SK-N-SH (cell line): ENCODE results near the gene CDKAL1.

Experiments used
- CTCF ChIP-seq: fragments of 200-600 bp; sonication (generic); IDR thresholded peaks from 2 replicates; pipeline ENCODE4 v1.6.1; 2017; ENCODE audit warnings: antibody characterized with exemption, mild to moderate bottlenecking, moderate library complexity
- RCOR1 ChIP-seq: fragments of 150-350 bp; IDR thresholded peaks from 2 replicates; pipeline ENCODE4 v1.6.1; 2017; ENCODE audit warnings: antibody characterized with exemption, low read length
- RXRA ChIP-seq: IDR thresholded peaks from 2 replicates; pipeline ENCODE4 v1.4.0; 2012; ENCODE audit warnings: low read depth, mild to moderate bottlenecking, borderline replicate concordance
- SIN3A ChIP-seq: IDR thresholded peaks from 2 replicates; pipeline ENCODE4 v1.6.1; 2012; ENCODE audit warnings: low read depth, mild to moderate bottlenecking, low read length, moderate library complexity, borderline replicate concordance
- SMC3 ChIP-seq: IDR thresholded peaks from 2 replicates; pipeline ENCODE4 v1.6.1; 2012; ENCODE audit warnings: low read depth, low read length, improper control_type of control experiment
- TF ChIP-seq, protein P1 (sequence below): IDR thresholded peaks from 2 replicates; pipeline ENCODE4 v1.6.1; 2012; ENCODE audit warnings: mild to moderate bottlenecking, low read depth, low read length, moderate library complexity

- TF ChIP-seq SMC3: peak; percentile 9; the same call in 1 of the 2 replicates
- TF ChIP-seq SIN3A: no peak
- TF ChIP-seq CTCF: no peak
- no peak for TF ChIP-seq RCOR1
- no peak for TF ChIP-seq RXRA
- TF ChIP-seq, protein P1, sequence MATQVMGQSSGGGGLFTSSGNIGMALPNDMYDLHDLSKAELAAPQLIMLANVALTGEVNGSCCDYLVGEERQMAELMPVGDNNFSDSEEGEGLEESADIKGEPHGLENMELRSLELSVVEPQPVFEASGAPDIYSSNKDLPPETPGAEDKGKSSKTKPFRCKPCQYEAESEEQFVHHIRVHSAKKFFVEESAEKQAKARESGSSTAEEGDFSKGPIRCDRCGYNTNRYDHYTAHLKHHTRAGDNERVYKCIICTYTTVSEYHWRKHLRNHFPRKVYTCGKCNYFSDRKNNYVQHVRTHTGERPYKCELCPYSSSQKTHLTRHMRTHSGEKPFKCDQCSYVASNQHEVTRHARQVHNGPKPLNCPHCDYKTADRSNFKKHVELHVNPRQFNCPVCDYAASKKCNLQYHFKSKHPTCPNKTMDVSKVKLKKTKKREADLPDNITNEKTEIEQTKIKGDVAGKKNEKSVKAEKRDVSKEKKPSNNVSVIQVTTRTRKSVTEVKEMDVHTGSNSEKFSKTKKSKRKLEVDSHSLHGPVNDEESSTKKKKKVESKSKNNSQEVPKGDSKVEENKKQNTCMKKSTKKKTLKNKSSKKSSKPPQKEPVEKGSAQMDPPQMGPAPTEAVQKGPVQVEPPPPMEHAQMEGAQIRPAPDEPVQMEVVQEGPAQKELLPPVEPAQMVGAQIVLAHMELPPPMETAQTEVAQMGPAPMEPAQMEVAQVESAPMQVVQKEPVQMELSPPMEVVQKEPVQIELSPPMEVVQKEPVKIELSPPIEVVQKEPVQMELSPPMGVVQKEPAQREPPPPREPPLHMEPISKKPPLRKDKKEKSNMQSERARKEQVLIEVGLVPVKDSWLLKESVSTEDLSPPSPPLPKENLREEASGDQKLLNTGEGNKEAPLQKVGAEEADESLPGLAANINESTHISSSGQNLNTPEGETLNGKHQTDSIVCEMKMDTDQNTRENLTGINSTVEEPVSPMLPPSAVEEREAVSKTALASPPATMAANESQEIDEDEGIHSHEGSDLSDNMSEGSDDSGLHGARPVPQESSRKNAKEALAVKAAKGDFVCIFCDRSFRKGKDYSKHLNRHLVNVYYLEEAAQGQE: no peak
These were observed 127.5 kb downstream of the CDKAL1 start for GRCh38 chr6:20661721-20662120.
